Nucleus accumbens (tissue), 56 donors: ENCODE data around the gene UNK.
"Not testable (repeated sequence)": the region's sequence is repeated elsewhere in the genome, so short reads cannot be mapped to it uniquely, and the experiment has no call there.

Source experiments
- DNase-seq, 56 donors: peaks; one replicate each; lab custom pipeline; 2025; lab: John Stamatoyannopoulos, UW

UNK gene

GRCh38 chr17:75845933-75846691, 61.5 kb downstream of the UNK start:
- no peak for DNase-seq

GRCh38 chr17:75846692-75847613, 62.3 kb downstream of the UNK start:
- no peak for DNase-seq

GRCh38 chr17:75847614-75848522, 63.3 kb downstream of the UNK start:
- no peak for DNase-seq

- peak in 50 of 56 donors; percentile 20 to 85 (median 68) for DNase-seq
Observed at GRCh38 chr17:75848523-75849278, 64.1 kb downstream of the UNK start.

GRCh38 chr17:75849279-75849646, 64.7 kb downstream of the UNK start:
- DNase-seq, result no peak

GRCh38 chr17:75849724-75850123, 65.1 kb downstream of the UNK start:
- DNase-seq, result no peak

- DNase-seq, result peak in 46 of 56 donors; percentile 24 to 75 (median 52)
Observed at GRCh38 chr17:75850928-75851692, 66.5 kb downstream of the UNK start.

GRCh38 chr17:75851693-75851991, 67.0 kb downstream of the UNK start:
- DNase-seq, result peak in 8 of 56 donors; percentile 22 to 69 (median 40)

GRCh38 chr17:75853433-75853832, 68.8 kb downstream of the UNK start:
- no peak for DNase-seq

GRCh38 chr17:75854101-75854748, 69.6 kb downstream of the UNK start:
- peak in 2 of 56 donors; percentile 6 to 48 for DNase-seq

- peak in 7 of 56 donors; percentile 58 to 81 (median 78) for DNase-seq
Observed at GRCh38 chr17:75854881-75855309, 70.3 kb downstream of the UNK start.

GRCh38 chr17:75855310-75856061, 70.9 kb downstream of the UNK start, which contains the start of gene WBP2:
WBP2 (minus strand) TSS chr17:75855335; CDS start chr17:75855297, 38 bp downstream.
- DNase-seq, result peak; percentile 88 to 100 (median 99)

GRCh38 chr17:75856062-75856756, 71.6 kb downstream of the UNK start:
- peak in 17 of 56 donors; percentile 40 to 73 (median 62) for DNase-seq

GRCh38 chr17:75859358-75859757, 74.8 kb downstream of the UNK start:
- not testable (repeated sequence) for DNase-seq

GRCh38 chr17:75861927-75862317, 77.3 kb downstream of the UNK start:
- no peak for DNase-seq

GRCh38 chr17:75864448-75864871, 79.9 kb downstream of the UNK start:
- DNase-seq, result no peak

- not testable (repeated sequence) for DNase-seq
Observed at GRCh38 chr17:75864887-75865286, 80.3 kb downstream of the UNK start.
